Esophagus muscularis mucosa (tissue), 4 donors: ENCODE measurements around the gene TINCR.

ENCODE experiments used
- EP300 ChIP-seq: sonication (generic); formaldehyde crosslinking; IDR thresholded peaks from one replicate; pipeline ENCODE4 v1.6.1; 2017; ENCODE audit warnings: antibody characterized with exemption
- POLR2A ChIP-seq: fragments of 450-650 bp; IDR thresholded peaks from one replicate; pipeline ENCODE4 v1.6.1; 2017; ENCODE audit warnings: antibody characterized with exemption, moderate library complexity, mild to moderate bottlenecking, low read depth
- POLR2AphosphoS5 ChIP-seq, 2 donors: sonication (generic); formaldehyde crosslinking; IDR thresholded peaks; one replicate each; pipeline ENCODE4 v1.6.1; 2017; ENCODE audit warnings: antibody characterized with exemption in 2 of 2
- TF ChIP-seq, protein P1 (sequence below), 3 experiments: fragments of 200-600 bp in 2 of 3; fragments of 450-650 bp in 1 of 3; sonication (generic) in 2 of 3; IDR thresholded peaks; one replicate each; pipeline ENCODE4 v1.5.1; 2017 to 2019; ENCODE audit warnings: antibody characterized with exemption in 3 of 3, mild to moderate bottlenecking in 2 of 3, moderate library complexity in 1 of 3

DNA sequence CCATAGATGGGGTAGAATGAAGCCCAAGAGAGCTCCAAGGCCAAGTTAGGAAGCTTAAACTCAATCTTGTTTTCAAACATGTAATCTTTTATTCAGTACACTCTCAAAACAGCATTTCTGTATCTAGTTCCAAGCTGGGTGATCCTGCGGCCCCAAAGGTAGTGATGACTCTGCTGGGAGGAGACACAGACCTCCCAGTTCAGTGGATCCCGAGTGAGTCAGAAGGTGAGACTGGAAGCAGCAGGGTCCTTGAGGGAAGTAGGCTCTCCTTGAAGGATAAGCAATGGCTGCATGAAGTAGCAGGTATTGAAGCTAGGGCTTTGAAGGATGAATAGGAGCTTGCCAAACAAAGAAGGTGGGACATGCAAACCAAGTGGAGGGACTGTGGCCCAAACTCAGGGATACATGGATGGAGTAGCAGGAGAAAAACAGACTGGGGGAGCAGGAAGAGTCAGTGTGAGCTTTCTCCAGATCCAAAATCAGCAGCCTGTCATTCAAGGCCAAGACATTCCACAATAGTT is 9.6 kb downstream of the TINCR start:
- TF ChIP-seq POLR2A (no peak), POLR2AphosphoS5 (IDR thresholded peaks at IDR 0.05) (no peak), EP300 (no peak)
- TF ChIP-seq, protein P1, sequence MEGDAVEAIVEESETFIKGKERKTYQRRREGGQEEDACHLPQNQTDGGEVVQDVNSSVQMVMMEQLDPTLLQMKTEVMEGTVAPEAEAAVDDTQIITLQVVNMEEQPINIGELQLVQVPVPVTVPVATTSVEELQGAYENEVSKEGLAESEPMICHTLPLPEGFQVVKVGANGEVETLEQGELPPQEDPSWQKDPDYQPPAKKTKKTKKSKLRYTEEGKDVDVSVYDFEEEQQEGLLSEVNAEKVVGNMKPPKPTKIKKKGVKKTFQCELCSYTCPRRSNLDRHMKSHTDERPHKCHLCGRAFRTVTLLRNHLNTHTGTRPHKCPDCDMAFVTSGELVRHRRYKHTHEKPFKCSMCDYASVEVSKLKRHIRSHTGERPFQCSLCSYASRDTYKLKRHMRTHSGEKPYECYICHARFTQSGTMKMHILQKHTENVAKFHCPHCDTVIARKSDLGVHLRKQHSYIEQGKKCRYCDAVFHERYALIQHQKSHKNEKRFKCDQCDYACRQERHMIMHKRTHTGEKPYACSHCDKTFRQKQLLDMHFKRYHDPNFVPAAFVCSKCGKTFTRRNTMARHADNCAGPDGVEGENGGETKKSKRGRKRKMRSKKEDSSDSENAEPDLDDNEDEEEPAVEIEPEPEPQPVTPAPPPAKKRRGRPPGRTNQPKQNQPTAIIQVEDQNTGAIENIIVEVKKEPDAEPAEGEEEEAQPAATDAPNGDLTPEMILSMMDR (IDR thresholded peaks at IDR 0.05) = no peak
